H1 (cell line): ENCODE measurements around the gene WDFY4. TPM values are rescaled to one million over a fixed set of nuclear protein-coding genes. Genes with fewer than 3 reads are reported as not detected.

Experiments
- CBX5 ChIP-seq: fragments of 300-800, 300-1000 bp; sonication (generic); IDR thresholded peaks from 2 replicates; pipeline ENCODE4 v1.7.1; 2016; ENCODE audit warnings: antibody characterized with exemption, low read length, low read depth
- CHD7 ChIP-seq: fragments of 300-600 bp; sonication (generic); IDR thresholded peaks from 2 replicates; pipeline ENCODE4 v1.7.1; 2012; ENCODE audit warnings: low read length, moderate library complexity, mild to moderate bottlenecking, inconsistent platforms; ENCODE audit not compliant: insufficient replicate concordance
- SIN3A ChIP-seq, 2 experiments: IDR thresholded peaks in 1 of 2; conservative IDR thresholded peaks in 1 of 2; 2 replicates each; pipeline ENCODE4 v1.6.1; 2011 to 2012; ENCODE audit warnings: low read length in 2 of 2, improper control_type of control experiment in 1 of 2, low read depth in 1 of 2, mild to moderate bottlenecking in 1 of 2
- polyA plus RNA-seq, 7 experiments: library from polyadenylated mRNA; depleted of rRNA in 3 of 7; stranded (reverse) in 5 of 7; unstranded in 2 of 7; fragments of >200 nt in 5 of 7; fragments of 200-250 nt in 2 of 7; gene quantifications; 1 replicate in 5 of 7; 2 replicates in 1 of 7; 4 replicates in 1 of 7; pipeline versions ENCODE4 v1.2.1 to v1.2.3, GENCODE V29; 2011 to 2013; ENCODE audit warnings: missing spikeins in 2 of 7, mixed read lengths in 2 of 7
- total RNA-seq: library from RNA; stranded (reverse); fragmentation: NEBNext Ultra II Directional; extraction: Animal tissue kit (Norgen Biotek cat#: 25700); gene quantifications from 2 replicates; pipeline ENCODE4 v1.2.1, GENCODE V29; 2021

Gene WDFY4
- total and polyA plus RNA-seq, 2 of the 8 experiments (the other 6 are each of a cell fraction or from before 2014, with no cell fraction given) = not detected

GRCh38 chr10:48883701-48884100, 199.0 kb downstream of the WDFY4 start (continued):
- TF ChIP-seq CHD7 = no peak
- no peak for TF ChIP-seq SIN3A (conservative IDR thresholded peaks at IDR 0.05 in 1 of 2, IDR thresholded peaks at IDR 0.05 in 1 of 2; ENCODE audit: low read depth in 1 of 2, low read length in 2 of 2)
- no peak for TF ChIP-seq CBX5
